HepG2 (cell line): Measurements from ENCODE around the gene SEBOX. TPM values are rescaled to one million over a fixed set of nuclear protein-coding genes. Genes with fewer than 3 reads are reported as not detected.

Source experiments
- AHR ChIP-seq: IDR thresholded peaks from 2 replicates; pipeline ENCODE4 v1.6.1; 2018; ENCODE audit warnings: missing genetic modification reagents, missing compliant biosample characterization
- AKNA ChIP-seq: sonication (generic); formaldehyde crosslinking; IDR thresholded peaks from 2 replicates; pipeline ENCODE4 v1.4.0; 2020; ENCODE audit warnings: missing genetic modification reagents, borderline replicate concordance
- BATF2 ChIP-seq: sonication (generic); formaldehyde crosslinking; IDR thresholded peaks from 2 replicates; pipeline ENCODE4 v1.8.0; 2022; ENCODE audit warnings: mild to moderate bottlenecking, missing genetic modification reagents, moderate library complexity
- CREBL2 ChIP-seq: sonication (generic); formaldehyde crosslinking; IDR thresholded peaks from 2 replicates; pipeline ENCODE4 v1.8.1; 2023; ENCODE audit warnings: missing genetic modification reagents, mild to moderate bottlenecking, borderline replicate concordance
- JUNB ChIP-seq: sonication (generic); formaldehyde crosslinking; IDR thresholded peaks from 2 replicates; pipeline ENCODE4 v1.8.0; 2022; ENCODE audit warnings: missing genetic modification reagents, mild to moderate bottlenecking, borderline replicate concordance
- RBFOX2 ChIP-seq: fragments of 200-400 bp; formaldehyde crosslinking; IDR thresholded peaks from 2 replicates; pipeline ENCODE4 v1.6.1; 2017; ENCODE audit warnings: low read depth, mild to moderate bottlenecking, low read length
- YEATS4 ChIP-seq: sonication (generic); formaldehyde crosslinking; IDR thresholded peaks from 2 replicates; pipeline ENCODE4 v1.4.0; 2020; ENCODE audit warnings: missing genetic modification reagents, borderline replicate concordance
- ZFP62 ChIP-seq: sonication (generic); formaldehyde crosslinking; IDR thresholded peaks from 2 replicates; pipeline ENCODE4 v1.4.0; 2020; ENCODE audit warnings: missing genetic modification reagents
- ZNF512 ChIP-seq: sonication (generic); formaldehyde crosslinking; IDR thresholded peaks from 2 replicates; pipeline ENCODE4 v1.4.0; 2020; ENCODE audit warnings: mild to moderate bottlenecking, missing genetic modification reagents
- ZNF703 ChIP-seq: sonication (generic); formaldehyde crosslinking; IDR thresholded peaks from 2 replicates; pipeline ENCODE4 v1.5.1; 2020; ENCODE audit warnings: missing genetic modification reagents, mild to moderate bottlenecking, moderate library complexity, borderline replicate concordance
- ZNF704 ChIP-seq: sonication (generic); formaldehyde crosslinking; IDR thresholded peaks from 2 replicates; pipeline ENCODE4 v1.8.1; 2023; ENCODE audit warnings: mild to moderate bottlenecking, inconsistent platforms, moderate library complexity, missing genetic modification reagents, borderline replicate concordance
- ZNF770 ChIP-seq: sonication (generic); formaldehyde crosslinking; IDR thresholded peaks from 2 replicates; pipeline ENCODE4 v1.5.0; 2020; ENCODE audit warnings: mild to moderate bottlenecking, missing genetic modification reagents
- polyA plus RNA-seq, 8 experiments: library from polyadenylated mRNA; depleted of rRNA in 3 of 8; stranded (reverse) in 7 of 8; unstranded in 1 of 8; fragments of >200 nt; fragmentation: Illumina TruSeq in 4 of 8; extraction: Trizol in 4 of 8; gene quantifications; 2 replicates each; pipeline versions ENCODE4 v1.2.1 to v1.2.3, GENCODE V29; 2011 to 2016; ENCODE audit warnings: low read depth in 4 of 8, missing spikeins in 1 of 8, mixed read lengths in 1 of 8; ENCODE audit not compliant: insufficient read depth in 1 of 8
- total RNA-seq, 5 experiments: library from RNA; depleted of rRNA; stranded (reverse); fragments of >200 nt; fragmentation: Illumina TruSeq; extraction: Trizol; gene quantifications; 2 replicates each; pipeline ENCODE4 v1.2.3, GENCODE V29; 2016; ENCODE audit warnings: low read depth in 1 of 5
- TF ChIP-seq, protein P1 (sequence below): IDR thresholded peaks from 2 replicates; pipeline ENCODE4 v1.6.1; 2012; ENCODE audit warnings: low read length, improper control_type of control experiment

SEBOX gene
- total and polyA plus RNA-seq, 2 of the 13 experiments (the other 11 are each of a cell fraction or from before 2014, with no cell fraction given), result not detected

DNA sequence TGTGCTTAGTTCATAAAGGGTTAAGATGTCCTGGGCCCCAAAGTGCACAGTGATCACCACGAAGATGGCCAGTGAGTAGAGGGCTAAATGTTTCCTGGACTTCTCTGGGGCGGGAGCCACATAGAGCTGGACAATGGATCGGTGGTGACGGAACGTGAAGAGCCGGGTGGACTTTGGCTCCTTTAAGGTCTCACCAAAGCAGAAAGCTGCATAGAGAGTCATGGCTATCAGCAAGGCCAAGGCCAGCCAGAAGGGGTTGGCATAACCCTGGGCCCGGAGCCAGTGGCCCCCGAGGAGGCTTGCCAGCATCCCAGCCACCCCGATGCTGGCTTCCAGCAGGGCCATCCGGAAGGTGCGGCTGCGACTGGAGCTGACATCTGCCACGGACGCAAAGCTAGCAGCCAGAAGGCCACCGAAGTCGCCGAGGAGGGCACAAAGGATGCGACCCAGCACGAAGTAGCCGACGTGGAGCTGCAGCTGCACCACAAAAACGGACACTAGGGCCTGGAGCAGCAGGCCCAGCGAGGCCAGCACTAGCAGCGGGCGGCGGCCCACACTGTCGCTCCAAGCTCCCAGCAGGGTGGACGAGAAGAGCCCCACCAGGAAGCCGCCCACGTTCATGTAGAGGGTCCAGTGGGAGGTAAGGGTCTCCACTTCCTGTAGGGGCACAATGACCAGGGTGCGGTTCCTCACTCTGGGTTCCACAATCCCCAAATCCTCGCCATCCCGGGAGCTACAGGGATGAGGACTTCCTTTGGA is 40.0 kb upstream of the SEBOX start (continued):
- TF ChIP-seq BATF2, result no peak
- TF ChIP-seq AHR (CRISPR knock-in tag), result no peak
- TF ChIP-seq ZNF704 (CRISPR knock-in tag), result no peak
- peak; percentile 61 for TF ChIP-seq RBFOX2
- TF ChIP-seq JUNB (CRISPR knock-in tag), result no peak
- TF ChIP-seq ZNF512 (CRISPR knock-in tag), result no peak
- TF ChIP-seq ZFP62, result no peak
- TF ChIP-seq ZNF703 (CRISPR knock-in tag), result no peak; the same call in 1 of the 2 replicates
- no peak for TF ChIP-seq AKNA (CRISPR knock-in tag)
- peak; percentile 14; the same call in 1 of the 2 replicates for TF ChIP-seq YEATS4
- no peak for TF ChIP-seq ZNF770 (CRISPR knock-in tag)
- TF ChIP-seq, protein P1, sequence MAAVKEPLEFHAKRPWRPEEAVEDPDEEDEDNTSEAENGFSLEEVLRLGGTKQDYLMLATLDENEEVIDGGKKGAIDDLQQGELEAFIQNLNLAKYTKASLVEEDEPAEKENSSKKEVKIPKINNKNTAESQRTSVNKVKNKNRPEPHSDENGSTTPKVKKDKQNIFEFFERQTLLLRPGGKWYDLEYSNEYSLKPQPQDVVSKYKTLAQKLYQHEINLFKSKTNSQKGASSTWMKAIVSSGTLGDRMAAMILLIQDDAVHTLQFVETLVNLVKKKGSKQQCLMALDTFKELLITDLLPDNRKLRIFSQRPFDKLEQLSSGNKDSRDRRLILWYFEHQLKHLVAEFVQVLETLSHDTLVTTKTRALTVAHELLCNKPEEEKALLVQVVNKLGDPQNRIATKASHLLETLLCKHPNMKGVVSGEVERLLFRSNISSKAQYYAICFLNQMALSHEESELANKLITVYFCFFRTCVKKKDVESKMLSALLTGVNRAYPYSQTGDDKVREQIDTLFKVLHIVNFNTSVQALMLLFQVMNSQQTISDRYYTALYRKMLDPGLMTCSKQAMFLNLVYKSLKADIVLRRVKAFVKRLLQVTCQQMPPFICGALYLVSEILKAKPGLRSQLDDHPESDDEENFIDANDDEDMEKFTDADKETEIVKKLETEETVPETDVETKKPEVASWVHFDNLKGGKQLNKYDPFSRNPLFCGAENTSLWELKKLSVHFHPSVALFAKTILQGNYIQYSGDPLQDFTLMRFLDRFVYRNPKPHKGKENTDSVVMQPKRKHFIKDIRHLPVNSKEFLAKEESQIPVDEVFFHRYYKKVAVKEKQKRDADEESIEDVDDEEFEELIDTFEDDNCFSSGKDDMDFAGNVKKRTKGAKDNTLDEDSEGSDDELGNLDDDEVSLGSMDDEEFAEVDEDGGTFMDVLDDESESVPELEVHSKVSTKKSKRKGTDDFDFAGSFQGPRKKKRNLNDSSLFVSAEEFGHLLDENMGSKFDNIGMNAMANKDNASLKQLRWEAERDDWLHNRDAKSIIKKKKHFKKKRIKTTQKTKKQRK, result no peak
- no peak for TF ChIP-seq CREBL2 (CRISPR knock-in tag)
